H1 (cell line): ENCODE data around the gene SORBS1. TPM values are rescaled to one million over a fixed set of nuclear protein-coding genes. Genes with fewer than 3 reads are reported as not detected.

Source experiments
- CTCF ChIA-PET: fragments of 300-600 bp; sonication (Branson Sonifier 250); formaldehyde crosslinking; loops from one replicate; lab custom pipeline; 2021; ENCODE audit not compliant: partially characterized antibody; lab: Charles Lee
- POLR2A ChIA-PET: fragments of 300-600 bp; sonication (Branson Sonifier 250); formaldehyde crosslinking; loops from one replicate; lab custom pipeline; 2021; ENCODE audit warnings: inconsistent platforms; ENCODE audit not compliant: partially characterized antibody; lab: Charles Lee
- DNase-seq, 2 experiments: peaks; one replicate each; pipeline versions ENCODE4 v3.0.0 to v3.0.0-alpha.2; 2010 to 2022; ENCODE audit warnings: low spot score in 2 of 2, low read depth in 1 of 2, mixed read lengths in 1 of 2
- FAIRE-seq: peaks from 2 replicates; lab custom pipeline; 2011; peaks lifted over from hg19 to GRCh38; lab: Jason Lieb, UNC
- H2AFZ ChIP-seq: 2 replicates; pipeline ENCODE4 v1.8.1; 2012; ENCODE audit warnings: low read length, inconsistent platforms
- H2AK5ac ChIP-seq: 2 replicates; pipeline ENCODE4 v1.6.1; 2013; ENCODE audit warnings: low read depth, low read length
- H2BK120ac ChIP-seq: replicated peaks from 2 replicates; pipeline ENCODE3; 2013; ENCODE audit warnings: low read depth, low read length, inconsistent platforms
- H2BK12ac ChIP-seq: 2 replicates; pipeline ENCODE4 v1.6.1; 2013; ENCODE audit warnings: low read depth, low read length
- H2BK15ac ChIP-seq: 2 replicates; pipeline ENCODE4 v1.6.1; 2013; ENCODE audit warnings: low read length
- H2BK20ac ChIP-seq: 2 replicates; pipeline ENCODE4 v1.6.1; 2013; ENCODE audit warnings: low read length
- H2BK5ac ChIP-seq: 2 replicates; pipeline ENCODE4 v1.6.1; 2013; ENCODE audit warnings: low read depth, low read length
- H3K14ac ChIP-seq: 2 replicates; pipeline ENCODE4 v1.6.1; 2013; ENCODE audit warnings: inconsistent platforms; ENCODE audit not compliant: insufficient read length
- H3K18ac ChIP-seq: 2 replicates; pipeline ENCODE4 v1.6.1; 2013; ENCODE audit warnings: low read length; ENCODE audit errors: extremely low read depth
- H3K23ac ChIP-seq: 2 replicates; pipeline ENCODE4 v1.6.1; 2013; ENCODE audit warnings: inconsistent platforms; ENCODE audit not compliant: insufficient read length
- H3K23me2 ChIP-seq: 2 replicates; pipeline ENCODE4 v1.6.1; 2013; ENCODE audit warnings: low read depth, low read length
- H3K27ac ChIP-seq: 2 replicates; pipeline ENCODE4 v1.6.1; 2011; ENCODE audit warnings: low read depth, low read length, inconsistent platforms
- H3K27me3 ChIP-seq, 4 experiments: replicated peaks in 1 of 4; 1 replicate in 1 of 4; 2 replicates in 3 of 4; pipeline versions ENCODE4 v1.6.1 to v1.8.1; 2011 to 2013; ENCODE audit warnings: low read length in 3 of 4, mild to moderate bottlenecking in 3 of 4, inconsistent platforms in 2 of 4, mixed read lengths in 2 of 4, moderate library complexity in 1 of 4; ENCODE audit not compliant: control insufficient read depth in 3 of 4, insufficient read depth in 3 of 4; ENCODE audit errors: extremely low read depth in 1 of 4
- H3K36me3 ChIP-seq, 4 experiments: 2 replicates each; pipeline versions ENCODE4 v1.6.1 to v1.8.1; 2011 to 2013; ENCODE audit warnings: mild to moderate bottlenecking in 4 of 4, low read length in 3 of 4, moderate library complexity in 2 of 4, control low read depth in 1 of 4, inconsistent platforms in 1 of 4; ENCODE audit not compliant: insufficient read depth in 4 of 4, control insufficient read depth in 2 of 4
- H3K4ac ChIP-seq: replicated peaks from 2 replicates; pipeline ENCODE3; 2013; ENCODE audit warnings: low read length, low read depth, mixed read lengths, inconsistent platforms; ENCODE audit not compliant: insufficient read length
- H3K4me1 ChIP-seq, 4 experiments: replicated peaks in 1 of 4; 1 replicate in 1 of 4; 2 replicates in 3 of 4; pipeline versions ENCODE4 v1.6.1 to v1.8.1; 2011 to 2013; ENCODE audit warnings: low read length in 3 of 4, inconsistent platforms in 2 of 4, mixed read lengths in 1 of 4; ENCODE audit not compliant: insufficient read depth in 4 of 4, control insufficient read depth in 3 of 4
- H3K4me2 ChIP-seq, 2 experiments: 2 replicates each; pipeline versions ENCODE4 v1.6.1 to v1.8.1; 2011 to 2013; ENCODE audit warnings: low read depth in 2 of 2, low read length in 2 of 2, control low read depth in 1 of 2, inconsistent platforms in 1 of 2, mild to moderate bottlenecking in 1 of 2; ENCODE audit not compliant: insufficient read depth in 1 of 2
- H3K4me3 ChIP-seq, 4 experiments: fragments of 200-600, 300-600 bp in 1 of 4; sonication (generic), shearing (Covaris generic), sonication (Bioruptor Twin) in 1 of 4; 2 replicates each; pipeline versions ENCODE4 v1.5.1 to v1.8.1; 2011 to 2016; ENCODE audit warnings: low read length in 4 of 4, low read depth in 3 of 4, control low read depth in 2 of 4, inconsistent platforms in 2 of 4, mild to moderate bottlenecking in 2 of 4, mixed read lengths in 1 of 4, moderate library complexity in 1 of 4; ENCODE audit not compliant: insufficient read depth in 2 of 4; ENCODE audit errors: extremely low read depth in 1 of 4
- H3K56ac ChIP-seq: replicated peaks from 2 replicates; pipeline ENCODE3; 2013; ENCODE audit warnings: low read depth, mild to moderate bottlenecking, mixed read lengths, low read length, inconsistent platforms; ENCODE audit not compliant: insufficient read length
- H3K79me1 ChIP-seq: 2 replicates; pipeline ENCODE4 v1.6.1; 2013; ENCODE audit warnings: low read depth, low read length, control low read depth
- H3K79me2 ChIP-seq, 2 experiments: 2 replicates each; pipeline versions ENCODE4 v1.6.1 to v1.8.1; 2012 to 2013; ENCODE audit warnings: low read length in 2 of 2, mild to moderate bottlenecking in 2 of 2, inconsistent platforms in 1 of 2; ENCODE audit not compliant: insufficient read depth in 2 of 2, control insufficient read depth in 1 of 2
- H3K9ac ChIP-seq, 4 experiments: replicated peaks in 1 of 4; 1 replicate in 1 of 4; 2 replicates in 3 of 4; pipeline versions ENCODE4 v1.6.1 to v1.8.1; 2011 to 2013; ENCODE audit warnings: low read depth in 3 of 4, low read length in 3 of 4, control low read depth in 2 of 4, mild to moderate bottlenecking in 2 of 4, moderate library complexity in 2 of 4, inconsistent platforms in 1 of 4; ENCODE audit errors: extremely low read depth in 1 of 4
- H3K9me3 ChIP-seq, 2 experiments: 2 replicates each; pipeline versions ENCODE4 v1.6.1 to v1.8.1; 2012 to 2013; ENCODE audit warnings: mild to moderate bottlenecking in 2 of 2, moderate library complexity in 2 of 2, control low read depth in 1 of 2, inconsistent platforms in 1 of 2, low read depth in 1 of 2, low read length in 1 of 2, mixed read lengths in 1 of 2; ENCODE audit not compliant: insufficient read depth in 2 of 2
- H4K20me1 ChIP-seq, 2 experiments: replicated peaks in 1 of 2; 2 replicates each; pipeline versions ENCODE3 to v1.8.1; 2011 to 2013; ENCODE audit warnings: inconsistent platforms in 2 of 2, low read length in 2 of 2, mild to moderate bottlenecking in 1 of 2; ENCODE audit not compliant: insufficient read depth in 2 of 2, control insufficient read depth in 1 of 2
- H4K5ac ChIP-seq: 2 replicates; pipeline ENCODE4 v1.6.1; 2013; ENCODE audit warnings: low read length, low read depth, mixed read lengths, inconsistent platforms; ENCODE audit not compliant: insufficient read length
- H4K8ac ChIP-seq: 2 replicates; pipeline ENCODE4 v1.8.0; 2013; ENCODE audit warnings: mild to moderate bottlenecking, moderate library complexity, low read length, inconsistent platforms; ENCODE audit not compliant: insufficient read depth; ENCODE audit errors: extremely low read depth
- H4K91ac ChIP-seq: replicated peaks from 2 replicates; pipeline ENCODE3; 2013; ENCODE audit warnings: low read length, mixed read lengths, inconsistent platforms; ENCODE audit not compliant: insufficient read length
- BRCA1 ChIP-seq: IDR thresholded peaks from 2 replicates; pipeline ENCODE4 v1.6.1; 2012; ENCODE audit warnings: low read depth, low read length, improper control_type of control experiment
- CHD1 ChIP-seq: IDR thresholded peaks from 2 replicates; pipeline ENCODE4 v1.6.1; 2012; ENCODE audit warnings: low read depth, low read length, improper control_type of control experiment
- EGR1 ChIP-seq: IDR thresholded peaks from 2 replicates; pipeline ENCODE4 v1.6.1; 2011; ENCODE audit warnings: low read depth, low read length, borderline replicate concordance
- HDAC2 ChIP-seq, 2 experiments: fragments of 300-600 bp in 1 of 2; sonication (generic) in 1 of 2; IDR thresholded peaks; 2 replicates each; pipeline ENCODE4 v1.6.1; 2011 to 2012; ENCODE audit warnings: low read depth in 2 of 2, low read length in 2 of 2, mild to moderate bottlenecking in 2 of 2, moderate library complexity in 2 of 2, borderline replicate concordance in 1 of 2, inconsistent platforms in 1 of 2
- JUN ChIP-seq: IDR thresholded peaks from 2 replicates; pipeline ENCODE4 v1.6.1; 2011; ENCODE audit warnings: low read depth, mild to moderate bottlenecking, improper control_type of control experiment, low read length
- RXRA ChIP-seq: IDR thresholded peaks from 2 replicates; pipeline ENCODE4 v1.6.1; 2011; ENCODE audit warnings: low read depth, mild to moderate bottlenecking, low read length, moderate library complexity; ENCODE audit not compliant: insufficient read depth
- SIRT6 ChIP-seq: IDR thresholded peaks from one replicate; pipeline ENCODE4 v1.7.1; 2012; ENCODE audit warnings: low read length, inconsistent platforms
- YY1 ChIP-seq: IDR thresholded peaks from 2 replicates; pipeline ENCODE4 v1.6.1; 2011; ENCODE audit warnings: low read depth, mild to moderate bottlenecking, low read length
- WGBS, 2 experiments: shearing (Covaris generic) in 1 of 2; methylation state at CpG; one replicate each; pipeline versions ENCODE4 v1.1.6 to v1.1.7; 2013 to 2015; ENCODE audit warnings: low lambda C conversion rate in 2 of 2, mixed read lengths in 2 of 2, inconsistent platforms in 1 of 2, low coverage in 1 of 2, missing lambda C conversion rate in 1 of 2; ENCODE audit not compliant: insufficient replicate concordance in 2 of 2, insufficient coverage in 1 of 2, insufficient read length in 1 of 2; ENCODE audit errors: extremely low coverage in 1 of 2, missing lambda C conversion rate in 1 of 2; 5-methylcytosine and 5-hydroxymethylcytosine counted together
- polyA plus RNA-seq, 7 experiments: library from polyadenylated mRNA; depleted of rRNA in 3 of 7; stranded (reverse) in 5 of 7; unstranded in 2 of 7; fragments of >200 nt in 5 of 7; fragments of 200-250 nt in 2 of 7; gene quantifications; 1 replicate in 5 of 7; 2 replicates in 1 of 7; 4 replicates in 1 of 7; pipeline versions ENCODE4 v1.2.1 to v1.2.3, GENCODE V29; 2011 to 2013; ENCODE audit warnings: missing spikeins in 2 of 7, mixed read lengths in 2 of 7
- total RNA-seq: library from RNA; stranded (reverse); fragmentation: NEBNext Ultra II Directional; extraction: Animal tissue kit (Norgen Biotek cat#: 25700); gene quantifications from 2 replicates; pipeline ENCODE4 v1.2.1, GENCODE V29; 2021
- TF ChIP-seq, protein P1 (sequence below): IDR thresholded peaks from 2 replicates; pipeline ENCODE4 v1.6.1; 2012; ENCODE audit warnings: inconsistent platforms
- TF ChIP-seq, protein P2 (sequence below), 3 experiments: IDR thresholded peaks; 1 replicate in 2 of 3; 2 replicates in 1 of 3; pipeline versions ENCODE4 v1.5.1 to v1.6.1; 2011; ENCODE audit warnings: low read length in 3 of 3, mild to moderate bottlenecking in 3 of 3, inconsistent platforms in 2 of 3, low read depth in 1 of 3, moderate library complexity in 1 of 3; ENCODE audit not compliant: insufficient read depth in 1 of 3; ENCODE audit errors: control extremely low read depth in 1 of 3

SORBS1 gene
- total and polyA plus RNA-seq, 2 of the 8 experiments (the other 6 are each of a cell fraction or from before 2014, with no cell fraction given): 16.0 to 35.0 TPM

- no peaks in the 10 kb centered on the region for H3K23me2 ChIP-seq
- no peak overlapping the region for H3K4me3 ChIP-seq
- H3K4me2 ChIP-seq: no peak overlapping the region
- ChIA-PET CTCF (interaction anchor here (1.2 to 1.3 kb wide), 2 partner anchors 18 to 150 kb away, joined by 3 to 5 read pairs; no protein-coding TSS in a partner anchor), POLR2A (no interaction called here)
- no peak overlapping the region for H3K4ac ChIP-seq
- H2BK5ac ChIP-seq: no peak overlapping the region
- no peaks in the 10 kb centered on the region for H3K9me3 ChIP-seq
- H2BK20ac ChIP-seq: no peak overlapping the region
- no peak overlapping the region for H2AK5ac ChIP-seq
- no peaks in the 10 kb centered on the region for H3K36me3 ChIP-seq
- no peak overlapping the region for H3K18ac ChIP-seq
- WGBS, 2 experiments: 90% methylated on average over 11 of the region's 11 CpGs; no CpG with 5 or more reads in 1 of the 2 experiments
- peak overlapping the region in 1 of 4 experiments; percentile 4; a peak in 1 of 7 replicates for H3K9ac ChIP-seq
- H2BK15ac ChIP-seq: no peak overlapping the region
- peaks cover 0 to 3% of the 10 kb centered on the region in 2 experiments for H4K20me1 ChIP-seq
- FAIRE-seq (no peak), DNase-seq (no peak)
- no peak overlapping the region for H4K8ac ChIP-seq
- peak overlapping the region; percentile 3; the same call in 1 of the 2 replicates for H2BK12ac ChIP-seq
- H2AFZ ChIP-seq: no peak overlapping the region
- no peak overlapping the region for H4K91ac ChIP-seq
- no peak overlapping the region for H3K23ac ChIP-seq
- H2BK120ac ChIP-seq: no peak overlapping the region
- peaks cover 0 to 12% (median 3%) of the 10 kb centered on the region in 4 experiments; a peak in 6 of 7 replicates for H3K4me1 ChIP-seq
- H3K79me2 ChIP-seq: peaks cover 0 to 62% of the 10 kb centered on the region in 2 experiments; a peak in 3 of 4 replicates
- H4K5ac ChIP-seq: no peak overlapping the region
- H3K56ac ChIP-seq: no peak overlapping the region
- H3K14ac ChIP-seq: no peak overlapping the region
- no peak overlapping the region for H3K27ac ChIP-seq
- no peaks in the 10 kb centered on the region for H3K27me3 ChIP-seq
- H3K79me1 ChIP-seq: peaks cover 4% of the 10 kb centered on the region; the same call in 1 of the 2 replicates
- TF ChIP-seq CHD1: no peak
- no peak for TF ChIP-seq RXRA
- no peak for TF ChIP-seq YY1
- no peak for TF ChIP-seq EGR1
- TF ChIP-seq SIRT6: no peak
- TF ChIP-seq HDAC2 (IDR thresholded peaks at IDR 0.05; ENCODE audit: borderline replicate concordance in 1 of 2, low read depth in 2 of 2, low read length in 2 of 2): no peak
- no peak for TF ChIP-seq BRCA1
- TF ChIP-seq JUN: no peak
- TF ChIP-seq, protein P1, sequence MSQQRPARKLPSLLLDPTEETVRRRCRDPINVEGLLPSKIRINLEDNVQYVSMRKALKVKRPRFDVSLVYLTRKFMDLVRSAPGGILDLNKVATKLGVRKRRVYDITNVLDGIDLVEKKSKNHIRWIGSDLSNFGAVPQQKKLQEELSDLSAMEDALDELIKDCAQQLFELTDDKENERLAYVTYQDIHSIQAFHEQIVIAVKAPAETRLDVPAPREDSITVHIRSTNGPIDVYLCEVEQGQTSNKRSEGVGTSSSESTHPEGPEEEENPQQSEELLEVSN: no peak
- TF ChIP-seq, protein P2, sequence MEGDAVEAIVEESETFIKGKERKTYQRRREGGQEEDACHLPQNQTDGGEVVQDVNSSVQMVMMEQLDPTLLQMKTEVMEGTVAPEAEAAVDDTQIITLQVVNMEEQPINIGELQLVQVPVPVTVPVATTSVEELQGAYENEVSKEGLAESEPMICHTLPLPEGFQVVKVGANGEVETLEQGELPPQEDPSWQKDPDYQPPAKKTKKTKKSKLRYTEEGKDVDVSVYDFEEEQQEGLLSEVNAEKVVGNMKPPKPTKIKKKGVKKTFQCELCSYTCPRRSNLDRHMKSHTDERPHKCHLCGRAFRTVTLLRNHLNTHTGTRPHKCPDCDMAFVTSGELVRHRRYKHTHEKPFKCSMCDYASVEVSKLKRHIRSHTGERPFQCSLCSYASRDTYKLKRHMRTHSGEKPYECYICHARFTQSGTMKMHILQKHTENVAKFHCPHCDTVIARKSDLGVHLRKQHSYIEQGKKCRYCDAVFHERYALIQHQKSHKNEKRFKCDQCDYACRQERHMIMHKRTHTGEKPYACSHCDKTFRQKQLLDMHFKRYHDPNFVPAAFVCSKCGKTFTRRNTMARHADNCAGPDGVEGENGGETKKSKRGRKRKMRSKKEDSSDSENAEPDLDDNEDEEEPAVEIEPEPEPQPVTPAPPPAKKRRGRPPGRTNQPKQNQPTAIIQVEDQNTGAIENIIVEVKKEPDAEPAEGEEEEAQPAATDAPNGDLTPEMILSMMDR (IDR thresholded peaks at IDR 0.05; ENCODE audit: control extremely low read depth in 1 of 3, insufficient read depth in 1 of 3, low read depth in 1 of 3, low read length in 3 of 3): no peak
Measured at GRCh38 chr10:95513008-95513589, 48.1 kb downstream of the SORBS1 start.
